ENCODE measurements around the gene METTL18. TPM values are rescaled to one million over a fixed set of nuclear protein-coding genes. Genes with fewer than 3 reads are reported as not detected.

METTL18 gene
- total and polyA plus RNA-seq, 5 donors from 2014 or later = 5.6 to 45.4 (median 29.9) TPM

- ATAC-seq (ENCODE audit: low read depth in 2 of 2) = no peak
Measured at GRCh38 chr1:169764919-169765318, 29.8 kb downstream of the METTL18 start.

GRCh38 chr1:169762699-169763098 lies 32.0 kb downstream of the METTL18 start:
- Histone ChIP-seq H3K27ac (ENCODE audit: insufficient read depth, low read length, poor library complexity, severe bottlenecking) (no peak overlapping the region), H3K9me3 (ENCODE audit: control insufficient read depth in 2 of 2, low read length in 2 of 2) (no peaks in the 10 kb centered on the region), H3K4me1 (ENCODE audit: control insufficient read depth, insufficient read depth, low read length, poor library complexity, severe bottlenecking) (no peaks in the 10 kb centered on the region), H3K27me3 (ENCODE audit: control insufficient read depth, insufficient read depth, low read length) (peaks cover 10% of the 10 kb centered on the region), H3K4me3 (ENCODE audit: low read depth, low read length) (no peak overlapping the region), H3K36me3 (ENCODE audit: control insufficient read depth, insufficient read depth, low read length) (no peaks in the 10 kb centered on the region)
- H3K27ac Mint-ChIP-seq = no peak overlapping the region
- DNase-seq (no peak), ATAC-seq (ENCODE audit: low read depth in 2 of 2) (no peak)
- peaks cover 0 to 6% (median 0%) of the 10 kb centered on the region in 4 donors for H3K4me1 Mint-ChIP-seq
- peaks cover 0 to 3% (median 0%) of the 10 kb centered on the region in 7 donors for H3K9me3 Mint-ChIP-seq
- H3K36me3 Mint-ChIP-seq = no peaks in the 10 kb centered on the region
- peaks cover 23% of the 10 kb centered on the region for H3K27me3 Mint-ChIP-seq
- no peak overlapping the region for H3K4me3 Mint-ChIP-seq

More at GRCh38 chr1:169764919-169765318, 29.8 kb downstream of the METTL18 start:
- Histone ChIP-seq H3K4me3 (ENCODE audit: low read depth, low read length) (no peak overlapping the region), H3K27ac (ENCODE audit: insufficient read depth, low read length, poor library complexity, severe bottlenecking) (no peak overlapping the region), H3K27me3 (ENCODE audit: control insufficient read depth, insufficient read depth, low read length) (peaks cover 13% of the 10 kb centered on the region), H3K36me3 (ENCODE audit: control insufficient read depth, insufficient read depth, low read length) (no peaks in the 10 kb centered on the region), H3K9me3 (ENCODE audit: control insufficient read depth in 2 of 2, low read length in 2 of 2) (no peaks in the 10 kb centered on the region), H3K4me1 (ENCODE audit: control insufficient read depth, insufficient read depth, low read length, poor library complexity, severe bottlenecking) (no peaks in the 10 kb centered on the region)
- Mint-ChIP-seq H3K27me3 (peaks cover 28% of the 10 kb centered on the region), H3K4me1 (peaks cover 0 to 6% (median 0%) of the 10 kb centered on the region in 4 donors), H3K36me3 (no peaks in the 10 kb centered on the region), H3K27ac (no peak overlapping the region), H3K4me3 (no peak overlapping the region), H3K9me3 (no peaks in the 10 kb centered on the region)
- DNase-seq = no peak

GRCh38 chr1:169759038-169759437 lies 35.7 kb downstream of the METTL18 start:
- H3K9me3 Mint-ChIP-seq = peaks cover 0 to 3% (median 0%) of the 10 kb centered on the region in 7 donors
- H3K27me3 Mint-ChIP-seq = peaks cover 33% of the 10 kb centered on the region
- H3K4me3 ChIP-seq (ENCODE audit: low read depth, low read length) = no peak overlapping the region
- DNase-seq (no peak), ATAC-seq (ENCODE audit: low read depth in 2 of 2) (no peak)
- H3K4me3 Mint-ChIP-seq = no peak overlapping the region
- peaks cover 7% of the 10 kb centered on the region for H3K27me3 ChIP-seq (ENCODE audit: control insufficient read depth, insufficient read depth, low read length)
- no peak overlapping the region for H3K27ac Mint-ChIP-seq
- H3K36me3 Mint-ChIP-seq = no peaks in the 10 kb centered on the region
- H3K4me1 ChIP-seq (ENCODE audit: control insufficient read depth, insufficient read depth, low read length, poor library complexity, severe bottlenecking) = no peaks in the 10 kb centered on the region
- H3K9me3 ChIP-seq (ENCODE audit: control insufficient read depth in 2 of 2, low read length in 2 of 2) = no peaks in the 10 kb centered on the region
- H3K36me3 ChIP-seq (ENCODE audit: control insufficient read depth, insufficient read depth, low read length) = no peaks in the 10 kb centered on the region
- no peak overlapping the region for H3K27ac ChIP-seq (ENCODE audit: insufficient read depth, low read length, poor library complexity, severe bottlenecking)
- H3K4me1 Mint-ChIP-seq = peaks cover 0 to 6% (median 0%) of the 10 kb centered on the region in 4 donors

GRCh38 chr1:169753549-169753948 lies 41.2 kb downstream of the METTL18 start:
- H3K4me1 Mint-ChIP-seq = no peaks in the 10 kb centered on the region
- H3K4me1 ChIP-seq (ENCODE audit: control insufficient read depth, insufficient read depth, low read length, poor library complexity, severe bottlenecking) = no peaks in the 10 kb centered on the region
- H3K27ac ChIP-seq (ENCODE audit: insufficient read depth, low read length, poor library complexity, severe bottlenecking) = no peak overlapping the region
- ATAC-seq (ENCODE audit: low read depth in 2 of 2) (no peak), DNase-seq (no peak)
- no peak overlapping the region for H3K4me3 ChIP-seq (ENCODE audit: low read depth, low read length)
- H3K27me3 ChIP-seq (ENCODE audit: control insufficient read depth, insufficient read depth, low read length) = peaks cover 9% of the 10 kb centered on the region
- H3K36me3 Mint-ChIP-seq = no peaks in the 10 kb centered on the region
- no peaks in the 10 kb centered on the region for H3K9me3 ChIP-seq (ENCODE audit: control insufficient read depth in 2 of 2, low read length in 2 of 2)
- H3K9me3 Mint-ChIP-seq = no peaks in the 10 kb centered on the region
- peaks cover 49% of the 10 kb centered on the region for H3K27me3 Mint-ChIP-seq
- H3K36me3 ChIP-seq (ENCODE audit: control insufficient read depth, insufficient read depth, low read length) = no peaks in the 10 kb centered on the region
- no peak overlapping the region for H3K27ac Mint-ChIP-seq
- H3K4me3 Mint-ChIP-seq = no peak overlapping the region

DNA sequence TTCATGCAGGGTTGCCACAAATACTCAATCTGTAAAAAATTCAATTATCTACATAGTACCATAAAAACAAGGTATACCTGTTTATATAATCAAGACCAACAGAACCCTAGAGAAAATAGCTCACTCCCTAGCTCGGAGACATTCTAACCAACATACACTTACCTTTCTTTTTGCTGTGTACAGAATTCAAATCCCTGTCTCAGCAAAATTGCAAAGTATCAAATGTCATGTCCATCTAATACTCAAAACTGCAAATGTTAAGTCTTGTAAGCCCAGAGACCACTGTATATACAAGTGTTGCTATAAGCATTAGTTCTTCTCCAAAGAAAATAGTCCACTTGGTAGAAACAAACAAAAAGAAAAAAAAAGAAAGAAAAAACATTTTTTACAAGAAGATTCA lies 44.7 kb downstream of the METTL18 start:
- ATAC-seq (ENCODE audit: low read depth in 2 of 2) = no peak
- H3K27me3 Mint-ChIP-seq = peaks cover 37% of the 10 kb centered on the region
- no peaks in the 10 kb centered on the region for H3K9me3 ChIP-seq (ENCODE audit: control insufficient read depth in 2 of 2, low read length in 2 of 2)

DNA sequence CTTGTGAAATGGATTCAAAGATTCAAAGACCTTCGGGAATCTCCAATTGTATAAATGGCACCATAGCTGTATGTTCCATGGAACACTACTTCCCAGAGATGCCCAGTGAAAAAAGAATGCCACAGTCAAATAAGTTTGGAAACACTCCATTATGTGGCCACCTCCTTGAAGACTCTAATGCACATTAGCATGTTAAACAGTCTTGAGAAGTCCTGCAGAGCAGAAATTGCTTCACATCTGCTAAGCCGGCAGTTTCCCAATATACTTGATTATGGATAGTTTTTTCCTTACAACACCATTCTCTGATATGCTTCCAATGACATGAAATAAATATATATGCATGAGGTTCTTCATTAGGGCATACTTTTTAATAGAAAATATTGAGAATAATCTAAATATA lies 48.2 kb downstream of the METTL18 start:
- Histone ChIP-seq H3K4me1 (ENCODE audit: control insufficient read depth, insufficient read depth, low read length, poor library complexity, severe bottlenecking) (no peaks in the 10 kb centered on the region), H3K27me3 (ENCODE audit: control insufficient read depth, insufficient read depth, low read length) (peaks cover 6% of the 10 kb centered on the region), H3K27ac (ENCODE audit: insufficient read depth, low read length, poor library complexity, severe bottlenecking) (no peak overlapping the region), H3K4me3 (ENCODE audit: low read depth, low read length) (no peak overlapping the region), H3K36me3 (ENCODE audit: control insufficient read depth, insufficient read depth, low read length) (no peaks in the 10 kb centered on the region), H3K9me3 (ENCODE audit: control insufficient read depth in 2 of 2, low read length in 2 of 2) (no peaks in the 10 kb centered on the region)
- Mint-ChIP-seq H3K36me3 (no peaks in the 10 kb centered on the region), H3K9me3 (peaks cover 0 to 6% (median 0%) of the 10 kb centered on the region in 7 donors), H3K27ac (no peak overlapping the region), H3K4me1 (no peaks in the 10 kb centered on the region), H3K27me3 (peaks cover 35% of the 10 kb centered on the region), H3K4me3 (no peak overlapping the region)
- ATAC-seq (ENCODE audit: low read depth in 2 of 2) (no peak), DNase-seq (no peak)

More for the DNA sequence above, 44.7 kb downstream of the METTL18 start:
- H3K27ac ChIP-seq (ENCODE audit: insufficient read depth, low read length, poor library complexity, severe bottlenecking) = no peak overlapping the region
- Mint-ChIP-seq H3K36me3 (no peaks in the 10 kb centered on the region), H3K4me1 (no peaks in the 10 kb centered on the region), H3K4me3 (no peak overlapping the region), H3K9me3 (no peaks in the 10 kb centered on the region), H3K27ac (no peak overlapping the region)
- no peaks in the 10 kb centered on the region for H3K4me1 ChIP-seq (ENCODE audit: control insufficient read depth, insufficient read depth, low read length, poor library complexity, severe bottlenecking)
- H3K36me3 ChIP-seq (ENCODE audit: control insufficient read depth, insufficient read depth, low read length) = no peaks in the 10 kb centered on the region
- no peak for DNase-seq
- peaks cover 8% of the 10 kb centered on the region for H3K27me3 ChIP-seq (ENCODE audit: control insufficient read depth, insufficient read depth, low read length)
- H3K4me3 ChIP-seq (ENCODE audit: low read depth, low read length) = no peak overlapping the region

- DNase-seq (no peak), ATAC-seq (ENCODE audit: low read depth in 2 of 2) (no peak)
- no peak overlapping the region for H3K4me3 Mint-ChIP-seq
- H3K9me3 Mint-ChIP-seq = peaks cover 0 to 6% (median 0%) of the 10 kb centered on the region in 7 donors
- Histone ChIP-seq H3K36me3 (ENCODE audit: control insufficient read depth, insufficient read depth, low read length) (no peaks in the 10 kb centered on the region), H3K9me3 (ENCODE audit: control insufficient read depth in 2 of 2, low read length in 2 of 2) (no peaks in the 10 kb centered on the region), H3K27me3 (ENCODE audit: control insufficient read depth, insufficient read depth, low read length) (peaks cover 6% of the 10 kb centered on the region), H3K4me3 (ENCODE audit: low read depth, low read length) (no peak overlapping the region), H3K4me1 (ENCODE audit: control insufficient read depth, insufficient read depth, low read length, poor library complexity, severe bottlenecking) (no peaks in the 10 kb centered on the region), H3K27ac (ENCODE audit: insufficient read depth, low read length, poor library complexity, severe bottlenecking) (no peak overlapping the region)
- H3K4me1 Mint-ChIP-seq = no peaks in the 10 kb centered on the region
- H3K27ac Mint-ChIP-seq = no peak overlapping the region
- no peaks in the 10 kb centered on the region for H3K36me3 Mint-ChIP-seq
- peaks cover 40% of the 10 kb centered on the region for H3K27me3 Mint-ChIP-seq
Measured at GRCh38 chr1:169745015-169745861, 49.5 kb downstream of the METTL18 start.
